Heart left ventricle (tissue), 16 donors: ENCODE results near the gene COMP. TPM values are rescaled to one million over a fixed set of nuclear protein-coding genes. Genes with fewer than 3 reads are reported as not detected.

Experiments
- ATAC-seq, 4 donors: fragments of 200-7000 bp; cut with Tn5 transposase; one replicate each; pipeline ENCODE4 v1.9.1; 2020 to 2022; ENCODE audit warnings: moderate library complexity in 4 of 4, mild to moderate bottlenecking in 3 of 4, moderate number of reproducible peaks in 1 of 4
- DNase-seq, 5 donors: peaks; one replicate each; pipeline ENCODE4 v3.0.0-alpha.2; 2020
- H3K27ac ChIP-seq, 12 donors: fragments of 200-600 bp; sonication (generic) in 4 of 12; one replicate each; pipeline versions ENCODE4 v1.5.0 to v1.8.0; 2016 to 2022; ENCODE audit warnings: mild to moderate bottlenecking in 2 of 12
- H3K27me3 ChIP-seq, 9 donors: fragments of 200-600 bp; sonication (generic) in 2 of 9; one replicate each; pipeline versions ENCODE4 v1.5.1 to v1.8.0; 2016 to 2022; ENCODE audit warnings: mild to moderate bottlenecking in 3 of 9
- H3K36me3 ChIP-seq, 9 donors: fragments of 200-600 bp; sonication (generic) in 2 of 9; one replicate each; pipeline versions ENCODE4 v1.5.0 to v1.8.0; 2018 to 2022; ENCODE audit warnings: mild to moderate bottlenecking in 2 of 9
- H3K4me1 ChIP-seq, 12 donors: fragments of 200-600 bp; sonication (generic) in 4 of 12; one replicate each; pipeline versions ENCODE4 v1.5.0 to v1.8.0; 2016 to 2022; ENCODE audit warnings: mild to moderate bottlenecking in 3 of 12
- H3K4me3 ChIP-seq, 12 donors: fragments of 200-600 bp; sonication (generic) in 4 of 12; one replicate each; pipeline versions ENCODE4 v1.5.0 to v1.8.0; 2017 to 2022; ENCODE audit warnings: mild to moderate bottlenecking in 9 of 12, moderate library complexity in 4 of 12
- H3K9me3 ChIP-seq, 12 donors: fragments of 200-600 bp; sonication (generic) in 4 of 12; one replicate each; pipeline versions ENCODE4 v1.5.0 to v1.8.0; 2016 to 2022; ENCODE audit warnings: mild to moderate bottlenecking in 1 of 12
- POLR2A ChIP-seq, 2 donors: fragments of 450-650 bp; IDR thresholded peaks; one replicate each; pipeline ENCODE4 v1.6.1; 2017; ENCODE audit warnings: antibody characterized with exemption in 2 of 2, mild to moderate bottlenecking in 2 of 2, moderate library complexity in 2 of 2
- WGBS, 4 donors: extraction: QIAGEN DNeasy Blood & Tissue Kit in 2 of 4; methylation state at CpG; one replicate each; pipeline versions ENCODE4 v1.1.5 to v1.1.7; 2013 to 2018; 5-methylcytosine and 5-hydroxymethylcytosine counted together
- intact Hi-C, 10 donors: fragments of 100-400 bp; cut with DNase I; formaldehyde crosslinking; loops; one replicate each; pipeline versions ENCODE4 v1.11.1 to v1.14.2; 2022
- polyA plus RNA-seq, 2 donors: library from polyadenylated mRNA; stranded (reverse); fragments of 200-250 nt; gene quantifications; one replicate each; pipeline ENCODE4 v1.2.3, GENCODE V29; 2013
- total RNA-seq, 9 donors: library from RNA; depleted of rRNA in 2 of 9; stranded (reverse); fragments of >200 nt in 2 of 9; fragmentation: NEBNext Ultra II Directional in 3 of 9; extraction: Animal tissue kit (Norgen Biotek cat#: 25700) in 3 of 9; gene quantifications; one replicate each; pipeline versions ENCODE4 v1.1.0 to v1.2.4, GENCODE V29; 2016 to 2023
- TF ChIP-seq, protein P1 (sequence below), 12 donors: fragments of 200-600 bp; sonication (generic) in 4 of 12; IDR thresholded peaks; one replicate each; pipeline versions ENCODE4 v1.5.0 to v1.8.0; 2018 to 2022; ENCODE audit warnings: antibody characterized with exemption in 12 of 12, mild to moderate bottlenecking in 5 of 12
- donor health status: ischemic (EF 13 %, LVEDD 7.1; RV severe dilation, severe dysfunction).
- donor health status: healthy with polysubstance abuse.
- donor health status: DM: no; HTN: yes; CAD: no.
- donor health status: DM: no; HTN: no; CAD: no.
- donor health status: ischemic (EF 25% LVEDD 6.9; RV normal size, moderate dysfunction).
- donor health status: ischemic (EF 25% LVEDD 5.7; RV mildly dilated, moderate dysfunction).
- donor health status: healthy.
- donor health status: DM: yes; HTN: yes; CAD: no.
- donor health status: ischemic (EF 35%, LVEDD 5.7; RV mildly dilated, moderate dysfunction).
- donor health status: nonischemic (EF 11% LVEDD 7.7; RV severe dilation, severe dysfunction).
- donor health status: DM: yes; HTN: yes; CAD: no.
- donor health status: PGD.
- donor health status: ischemic (EF 29% LVEDD 5.4; RV normal size, mild dysfunction).
- donor health status: nonischemic (EF 23%, LVEDD 6.1; RV moderate dilation, normal function).

The COMP gene
- total and polyA plus RNA-seq, 11 donors: 0.11 to 2.7 (median 0.46) TPM; not detected in 1

DNA sequence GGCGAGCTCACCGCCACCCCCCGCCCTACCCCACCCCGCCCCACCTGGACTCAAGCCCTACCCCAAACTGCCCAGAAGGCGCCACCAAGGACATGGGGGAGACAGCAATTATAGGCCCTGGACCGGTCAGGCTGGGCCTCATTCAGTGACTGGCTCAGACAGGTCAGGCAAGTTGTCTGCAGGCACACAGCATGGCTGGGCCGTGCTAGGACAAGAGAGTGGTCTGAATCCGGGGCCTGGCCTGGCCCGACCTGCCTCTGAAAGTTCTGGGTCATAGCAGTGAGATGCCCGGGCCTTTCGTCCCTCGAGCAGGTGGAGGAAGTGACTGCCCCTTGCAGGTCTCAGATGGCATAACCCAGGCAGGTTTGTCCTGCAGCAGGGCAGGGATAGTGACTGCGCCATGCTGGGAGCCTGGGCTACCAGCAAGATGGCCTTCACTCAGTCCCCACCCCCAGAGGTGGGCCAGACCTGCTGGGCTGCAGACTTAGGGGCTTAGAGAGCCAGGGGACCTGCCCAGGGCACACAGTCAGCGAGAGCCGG, 21.0 kb downstream of the COMP start:
- DNase-seq (no peak), ATAC-seq (no peak)
- no peaks in the 10 kb centered on the region for H3K9me3 ChIP-seq
- H3K4me3 ChIP-seq: no peak overlapping the region
- 92 to 96% (median 95%) methylated on average over 11 to 15 of the region's 15 CpGs for WGBS, 4 donors
- H3K27ac ChIP-seq: no peak overlapping the region
- no peaks in the 10 kb centered on the region for H3K4me1 ChIP-seq
- H3K27me3 ChIP-seq: no peaks in the 10 kb centered on the region
- intact Hi-C loops: no loop called here
- TF ChIP-seq, protein P1, sequence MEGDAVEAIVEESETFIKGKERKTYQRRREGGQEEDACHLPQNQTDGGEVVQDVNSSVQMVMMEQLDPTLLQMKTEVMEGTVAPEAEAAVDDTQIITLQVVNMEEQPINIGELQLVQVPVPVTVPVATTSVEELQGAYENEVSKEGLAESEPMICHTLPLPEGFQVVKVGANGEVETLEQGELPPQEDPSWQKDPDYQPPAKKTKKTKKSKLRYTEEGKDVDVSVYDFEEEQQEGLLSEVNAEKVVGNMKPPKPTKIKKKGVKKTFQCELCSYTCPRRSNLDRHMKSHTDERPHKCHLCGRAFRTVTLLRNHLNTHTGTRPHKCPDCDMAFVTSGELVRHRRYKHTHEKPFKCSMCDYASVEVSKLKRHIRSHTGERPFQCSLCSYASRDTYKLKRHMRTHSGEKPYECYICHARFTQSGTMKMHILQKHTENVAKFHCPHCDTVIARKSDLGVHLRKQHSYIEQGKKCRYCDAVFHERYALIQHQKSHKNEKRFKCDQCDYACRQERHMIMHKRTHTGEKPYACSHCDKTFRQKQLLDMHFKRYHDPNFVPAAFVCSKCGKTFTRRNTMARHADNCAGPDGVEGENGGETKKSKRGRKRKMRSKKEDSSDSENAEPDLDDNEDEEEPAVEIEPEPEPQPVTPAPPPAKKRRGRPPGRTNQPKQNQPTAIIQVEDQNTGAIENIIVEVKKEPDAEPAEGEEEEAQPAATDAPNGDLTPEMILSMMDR (IDR thresholded peaks at IDR 0.05): no peak
- no peak for TF ChIP-seq POLR2A (IDR thresholded peaks at IDR 0.05)
- H3K36me3 ChIP-seq: peaks cover 0 to 11% (median 0%) of the 10 kb centered on the region in 9 donors

DNA sequence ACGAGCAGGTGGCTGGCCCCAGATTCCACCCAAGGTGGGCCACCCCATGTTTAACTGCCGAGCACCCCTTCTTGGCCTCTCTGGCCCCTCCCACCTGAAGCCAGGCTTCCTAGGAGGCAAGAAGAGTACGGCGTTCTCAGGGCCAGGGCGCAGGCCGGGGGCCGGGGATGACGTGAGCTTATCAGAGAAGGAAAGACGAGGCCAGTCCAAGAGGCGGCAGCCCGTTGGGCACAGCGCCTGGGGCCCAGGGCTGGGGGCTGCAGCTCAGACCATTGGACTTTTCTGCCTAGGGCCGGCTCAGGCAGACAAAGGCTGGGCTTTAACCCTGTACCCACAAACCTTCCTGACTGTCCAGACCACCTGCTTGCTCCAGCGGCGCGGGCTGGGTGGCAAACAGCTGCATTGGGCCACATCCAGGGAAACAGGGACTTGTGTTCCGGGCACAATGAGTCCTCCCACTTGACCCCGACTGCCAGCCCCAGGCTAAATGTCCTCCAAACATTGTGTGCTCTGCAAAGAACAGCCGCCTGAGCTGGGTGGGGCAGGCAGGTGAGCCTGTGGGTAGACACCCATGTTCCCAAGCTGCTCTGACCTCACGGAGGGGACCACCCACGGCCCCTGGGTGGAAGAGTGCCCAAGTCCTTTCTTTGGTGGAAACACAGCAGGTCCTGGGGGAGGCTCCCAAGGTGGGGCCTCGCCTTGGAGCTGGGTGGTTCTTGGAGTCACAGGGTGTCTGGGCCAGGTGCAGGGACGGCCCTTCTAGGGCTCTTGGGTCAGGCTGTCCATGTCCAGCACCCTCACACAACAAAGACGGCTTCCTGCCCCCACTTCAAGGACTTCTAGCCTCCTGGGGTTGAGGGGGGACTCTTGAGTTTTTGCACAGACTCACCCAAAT, 21.9 kb downstream of the COMP start:
- Histone ChIP-seq H3K27me3 (no peaks in the 10 kb centered on the region), H3K36me3 (peaks cover 0 to 11% (median 0%) of the 10 kb centered on the region in 9 donors), H3K27ac (no peak overlapping the region), H3K4me1 (no peaks in the 10 kb centered on the region), H3K9me3 (no peaks in the 10 kb centered on the region), H3K4me3 (no peak overlapping the region)
- TF ChIP-seq, protein P1 (IDR thresholded peaks at IDR 0.05): no peak
- TF ChIP-seq POLR2A (IDR thresholded peaks at IDR 0.05): no peak
- ATAC-seq: no peak
- DNase-seq: no peak
- intact Hi-C loops: no loop called here
- 90 to 92% (median 91%) methylated on average over 18 to 24 of the region's 24 CpGs for WGBS, 4 donors

DNA sequence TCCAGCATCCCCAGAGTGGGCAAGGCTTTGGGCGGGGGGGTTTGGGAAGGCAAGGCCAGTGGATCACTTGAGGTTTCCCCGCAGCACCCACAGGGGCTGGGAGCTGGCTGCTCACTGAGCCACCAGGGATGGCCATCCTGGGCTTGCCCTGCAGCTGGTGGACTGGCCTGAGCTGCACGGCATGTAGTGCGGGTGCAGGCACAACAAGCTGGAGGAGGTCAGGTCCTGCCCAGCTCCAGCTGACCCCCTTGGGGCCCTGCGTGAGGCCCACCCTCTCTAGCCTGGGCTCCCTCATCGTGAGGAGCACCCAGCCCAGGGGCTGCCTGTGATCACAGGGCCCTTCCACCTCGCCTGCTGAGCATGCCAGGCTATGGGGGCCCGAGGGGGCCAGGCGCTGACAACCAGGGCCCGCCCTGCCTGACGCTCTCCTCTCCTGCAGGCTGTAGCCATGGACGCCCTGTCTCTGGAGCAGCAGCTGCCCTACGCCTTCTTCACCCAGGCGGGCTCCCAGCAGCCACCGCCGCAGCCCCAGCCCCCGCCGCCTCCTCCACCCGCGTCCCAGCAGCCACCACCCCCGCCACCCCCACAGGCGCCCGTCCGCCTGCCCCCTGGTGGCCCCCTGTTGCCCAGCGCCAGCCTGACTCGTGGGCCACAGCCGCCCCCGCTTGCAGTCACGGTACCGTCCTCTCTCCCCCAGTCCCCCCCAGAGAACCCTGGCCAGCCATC, 22.9 kb downstream of the COMP start:
- Histone ChIP-seq H3K4me1 (peaks cover 0 to under 1% (median 0%) of the 10 kb centered on the region in 12 donors), H3K4me3 (no peak overlapping the region), H3K9me3 (no peaks in the 10 kb centered on the region), H3K27me3 (no peaks in the 10 kb centered on the region), H3K36me3 (peaks cover 0 to 11% (median 0%) of the 10 kb centered on the region in 9 donors), H3K27ac (no peak overlapping the region)
- DNase-seq (peak in 1 of 5 donors; percentile 13), ATAC-seq (no peak)
- WGBS, 4 donors: 69 to 86% (median 74%) methylated on average over 22 to 30 of the region's 30 CpGs
- TF ChIP-seq POLR2A (IDR thresholded peaks at IDR 0.05): no peak
- TF ChIP-seq, protein P1 (IDR thresholded peaks at IDR 0.05): no peak
- intact Hi-C loops: no loop called here

DNA sequence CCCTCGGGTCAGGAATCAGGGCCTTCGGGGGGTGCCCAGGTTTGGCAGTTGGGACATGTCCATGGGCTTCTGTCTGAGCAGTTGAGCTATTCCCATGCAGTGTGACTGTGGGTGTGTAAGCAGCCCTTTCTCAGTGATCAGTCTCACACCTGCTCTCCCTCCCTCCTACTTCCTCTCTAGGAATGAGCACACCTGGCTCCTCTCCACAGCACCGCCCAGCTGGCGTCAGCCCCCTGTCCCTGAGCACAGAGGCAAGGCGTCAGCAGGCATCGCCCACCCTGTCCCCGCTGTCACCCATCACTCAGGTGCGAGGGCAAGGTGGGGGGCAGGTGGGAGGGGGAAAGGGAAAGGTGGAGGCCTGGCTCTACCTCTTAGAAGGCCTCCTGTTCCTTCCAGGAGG, 25.9 kb downstream of the COMP start:
- H3K4me1 ChIP-seq: peaks cover 0 to 20% (median 12%) of the 10 kb centered on the region in 12 donors
- TF ChIP-seq, protein P1 (IDR thresholded peaks at IDR 0.05): no peak
- no peak for TF ChIP-seq POLR2A (IDR thresholded peaks at IDR 0.05)
- ATAC-seq (no peak), DNase-seq (no peak)
- intact Hi-C loops: no loop called here
- no peaks in the 10 kb centered on the region for H3K27me3 ChIP-seq
- no peak overlapping the region for H3K27ac ChIP-seq
- WGBS, 4 donors: 92 to 96% (median 93%) methylated on average over 8 of the region's 8 CpGs
- H3K4me3 ChIP-seq: no peak overlapping the region
- H3K36me3 ChIP-seq: peaks cover 0 to 11% (median 0%) of the 10 kb centered on the region in 9 donors
- H3K9me3 ChIP-seq: no peaks in the 10 kb centered on the region
